Measurements from ENCODE around the gene CALN1.

CALN1 gene

GRCh38 chr7:72321637-72322036 lies 90.5 kb downstream of the CALN1 start:
- no peak for DNase-seq

GRCh38 chr7:72321081-72321480 lies 91.1 kb downstream of the CALN1 start:
- DNase-seq: no peak

- DNase-seq: no peak
Observed at GRCh38 chr7:72317341-72317740, 94.8 kb downstream of the CALN1 start.

GRCh38 chr7:72316148-72316547 lies 96.0 kb downstream of the CALN1 start:
- no peak for DNase-seq

GRCh38 chr7:72313906-72314305 lies 98.2 kb downstream of the CALN1 start:
- DNase-seq: no peak

GRCh38 chr7:72310301-72310700 lies 101.8 kb downstream of the CALN1 start:
- DNase-seq: no peak

GRCh38 chr7:72309476-72309875 lies 102.7 kb downstream of the CALN1 start:
- no peak for DNase-seq

GRCh38 chr7:72308986-72309385 lies 103.2 kb downstream of the CALN1 start:
- no peak for DNase-seq

- no peak for DNase-seq
Observed at GRCh38 chr7:72307566-72307965, 104.6 kb downstream of the CALN1 start.

GRCh38 chr7:72298912-72299311 lies 113.2 kb downstream of the CALN1 start:
- no peak for DNase-seq

- DNase-seq: no peak
Observed at GRCh38 chr7:72298091-72298490, 114.0 kb downstream of the CALN1 start.

GRCh38 chr7:72297636-72298035 lies 114.5 kb downstream of the CALN1 start:
- DNase-seq: no peak

- no peak for DNase-seq
Observed at GRCh38 chr7:72292794-72293193, 119.3 kb downstream of the CALN1 start.

- DNase-seq: no peak
Observed at GRCh38 chr7:72292118-72292517, 120.0 kb downstream of the CALN1 start.

- DNase-seq: no peak
Observed at GRCh38 chr7:72286519-72286918, 125.6 kb downstream of the CALN1 start.

- no peak for DNase-seq
Observed at GRCh38 chr7:72283309-72283708, 128.8 kb downstream of the CALN1 start.

GRCh38 chr7:72281308-72281707 lies 130.8 kb downstream of the CALN1 start:
- DNase-seq: peak; percentile 71

GRCh38 chr7:72279203-72279602 lies 132.9 kb downstream of the CALN1 start:
- DNase-seq: no peak

GRCh38 chr7:72278550-72278949 lies 133.6 kb downstream of the CALN1 start:
- no peak for DNase-seq

GRCh38 chr7:72275382-72276070 lies 136.6 kb downstream of the CALN1 start:
- DNase-seq: no peak

- DNase-seq: no peak
Observed at GRCh38 chr7:72272479-72272878, 139.7 kb downstream of the CALN1 start.

- DNase-seq: no peak
Observed at GRCh38 chr7:72268796-72269195, 143.3 kb downstream of the CALN1 start.

GRCh38 chr7:72268090-72268489 lies 144.0 kb downstream of the CALN1 start:
- no peak for DNase-seq

GRCh38 chr7:72267291-72267800 lies 144.8 kb downstream of the CALN1 start:
- no peak for DNase-seq

- DNase-seq: no peak
Observed at GRCh38 chr7:72266771-72267170, 145.4 kb downstream of the CALN1 start.
